ENCODE data around the gene FAM47C.

DNA sequence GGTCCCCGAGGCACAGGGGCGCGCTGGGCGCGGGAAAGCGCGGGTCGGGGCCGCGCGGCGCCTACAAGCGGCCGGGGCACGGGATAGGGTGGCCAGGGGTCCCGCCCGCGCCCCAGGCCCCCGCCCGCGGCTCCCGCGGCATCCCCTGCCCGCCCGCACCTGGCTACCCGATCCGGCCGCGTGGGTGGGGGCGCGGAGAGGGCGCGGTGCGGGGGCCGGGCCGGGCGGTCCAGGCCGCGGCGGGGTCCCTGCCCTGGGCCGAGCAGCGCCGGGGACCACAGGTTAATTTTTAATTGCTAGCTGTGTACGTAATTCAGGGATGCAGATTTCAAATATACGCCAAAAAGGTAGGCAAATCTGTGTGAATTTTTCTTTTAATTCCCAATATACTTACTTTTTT lies 44.3 kb upstream of the FAM47C start:
- TF ChIP-seq, protein P1, sequence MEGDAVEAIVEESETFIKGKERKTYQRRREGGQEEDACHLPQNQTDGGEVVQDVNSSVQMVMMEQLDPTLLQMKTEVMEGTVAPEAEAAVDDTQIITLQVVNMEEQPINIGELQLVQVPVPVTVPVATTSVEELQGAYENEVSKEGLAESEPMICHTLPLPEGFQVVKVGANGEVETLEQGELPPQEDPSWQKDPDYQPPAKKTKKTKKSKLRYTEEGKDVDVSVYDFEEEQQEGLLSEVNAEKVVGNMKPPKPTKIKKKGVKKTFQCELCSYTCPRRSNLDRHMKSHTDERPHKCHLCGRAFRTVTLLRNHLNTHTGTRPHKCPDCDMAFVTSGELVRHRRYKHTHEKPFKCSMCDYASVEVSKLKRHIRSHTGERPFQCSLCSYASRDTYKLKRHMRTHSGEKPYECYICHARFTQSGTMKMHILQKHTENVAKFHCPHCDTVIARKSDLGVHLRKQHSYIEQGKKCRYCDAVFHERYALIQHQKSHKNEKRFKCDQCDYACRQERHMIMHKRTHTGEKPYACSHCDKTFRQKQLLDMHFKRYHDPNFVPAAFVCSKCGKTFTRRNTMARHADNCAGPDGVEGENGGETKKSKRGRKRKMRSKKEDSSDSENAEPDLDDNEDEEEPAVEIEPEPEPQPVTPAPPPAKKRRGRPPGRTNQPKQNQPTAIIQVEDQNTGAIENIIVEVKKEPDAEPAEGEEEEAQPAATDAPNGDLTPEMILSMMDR (IDR thresholded peaks at IDR 0.05; ENCODE audit: insufficient read depth, low read length): no peak
- TF ChIP-seq POLR2AphosphoS5 (IDR thresholded peaks at IDR 0.05; ENCODE audit: low read depth): no peak

All from HL-60 (cell line).